GM18870 (cell line): ENCODE results near the gene CYB5A.

Source experiments
- ATAC-seq: cut with Tn5 transposase; IDR thresholded peaks from one replicate; pipeline ENCODE4 v1.9.1; 2021; ENCODE audit warnings: moderate library complexity; ENCODE audit not compliant: unreplicated experiment

CYB5A gene

DNA sequence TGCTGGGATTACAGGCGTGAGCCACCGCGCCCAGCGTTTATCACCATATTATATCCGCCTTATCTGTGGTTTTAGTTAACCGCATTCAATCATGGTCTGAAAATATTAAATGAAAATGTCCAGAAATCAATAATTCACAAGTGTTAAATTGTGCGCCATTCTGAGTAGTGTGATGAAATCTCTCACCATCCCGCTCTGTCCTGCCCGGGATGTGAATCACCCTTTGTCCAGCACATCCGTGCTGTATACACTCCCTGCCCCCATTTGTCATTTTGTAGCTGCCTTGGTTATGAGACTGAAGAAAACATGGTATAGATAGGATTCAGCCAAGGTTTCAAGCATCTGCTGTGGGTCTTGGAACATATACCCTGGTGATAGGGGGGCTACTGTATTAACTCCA lies 72.7 kb downstream of the CYB5A start:
- no peak for ATAC-seq

DNA sequence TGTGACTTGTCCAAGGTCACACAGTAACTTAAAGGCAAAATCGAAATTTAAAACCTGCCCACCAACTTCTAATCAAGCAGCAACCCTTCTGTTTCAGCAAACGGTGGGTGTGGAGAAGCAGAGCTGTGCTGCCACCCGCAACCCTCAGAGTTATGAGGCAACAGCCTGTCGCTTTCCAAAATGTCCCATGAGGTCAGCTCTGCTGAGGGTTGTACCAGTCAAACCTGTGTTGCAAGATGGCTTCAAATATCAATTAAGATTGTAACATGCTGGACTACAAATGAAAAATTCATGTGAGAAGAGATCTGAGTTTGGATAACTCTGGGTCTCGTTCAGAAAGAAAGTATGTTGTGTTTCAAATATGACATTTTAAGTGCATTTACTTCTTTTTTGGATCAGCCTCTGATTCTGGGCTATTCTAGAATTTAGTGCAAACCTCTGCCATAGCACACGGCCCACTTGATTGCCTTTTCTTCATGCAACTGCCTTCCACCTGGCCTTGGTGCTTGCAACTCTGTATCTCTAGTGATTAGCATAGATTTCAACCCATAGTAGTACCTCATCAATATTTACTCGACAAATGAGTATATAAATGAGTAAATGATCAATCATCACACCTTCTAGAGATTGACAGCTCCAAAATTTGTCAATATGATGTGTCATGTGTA lies 74.2 kb downstream of the CYB5A start:
- ATAC-seq = no peak

DNA sequence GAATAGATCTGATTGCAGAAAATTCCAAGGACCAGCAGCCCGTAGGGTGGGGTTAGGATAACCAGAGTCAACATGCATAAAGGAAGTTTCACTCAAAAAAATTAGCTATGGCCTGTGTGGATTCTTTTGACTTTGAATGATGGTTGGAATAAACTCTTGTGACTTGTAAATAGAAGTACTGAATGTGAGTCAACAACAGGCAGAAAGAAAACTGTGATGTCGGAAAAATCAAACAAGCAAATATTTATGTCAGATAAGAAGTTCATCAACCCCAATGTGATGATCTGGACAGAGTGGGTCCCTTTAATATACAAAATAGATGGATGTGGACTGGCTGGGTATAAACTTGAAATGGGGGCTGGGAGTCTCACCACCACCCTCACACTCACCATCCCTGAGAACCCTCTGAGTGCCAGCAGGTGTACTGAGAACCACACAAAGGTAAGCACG lies 75.1 kb downstream of the CYB5A start:
- no peak for ATAC-seq

DNA sequence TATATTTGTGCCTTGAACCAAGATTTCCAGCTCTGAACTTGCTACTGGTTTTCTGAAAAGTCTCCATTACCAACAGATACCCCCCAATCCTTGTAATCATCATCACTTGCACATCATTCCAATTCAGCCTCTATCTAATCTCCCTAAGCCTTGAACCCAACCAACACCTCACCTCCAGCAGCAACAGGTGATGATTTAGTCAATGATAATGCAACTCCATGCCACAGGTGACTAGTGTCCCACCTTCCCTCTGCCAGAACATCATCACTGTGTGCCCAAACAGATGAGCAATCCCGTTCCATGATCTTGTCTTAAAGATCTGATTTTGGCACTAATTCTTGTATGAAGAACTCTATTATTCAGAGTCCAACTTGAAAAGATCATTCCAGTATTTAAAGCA lies 75.9 kb downstream of the CYB5A start:
- ATAC-seq = no peak

DNA sequence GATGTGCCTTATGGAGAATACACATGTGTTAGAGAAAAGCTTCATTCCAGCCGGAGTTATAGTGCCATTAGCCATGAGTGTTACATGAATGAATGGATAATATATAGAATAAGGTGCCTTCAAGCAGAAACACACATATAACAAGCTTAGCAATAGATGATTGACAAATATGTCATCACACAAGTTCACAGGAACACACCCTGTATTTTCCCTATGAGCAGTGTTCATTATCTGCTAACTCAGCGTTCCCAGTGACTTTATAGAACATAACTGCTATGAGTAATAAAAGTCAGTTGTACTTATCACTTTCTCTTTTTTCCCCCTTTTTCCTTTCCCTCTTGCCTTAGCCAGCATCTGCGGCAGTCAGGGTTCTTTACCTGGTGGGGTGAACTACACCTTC lies 78.3 kb downstream of the CYB5A start:
- no peak for ATAC-seq

DNA sequence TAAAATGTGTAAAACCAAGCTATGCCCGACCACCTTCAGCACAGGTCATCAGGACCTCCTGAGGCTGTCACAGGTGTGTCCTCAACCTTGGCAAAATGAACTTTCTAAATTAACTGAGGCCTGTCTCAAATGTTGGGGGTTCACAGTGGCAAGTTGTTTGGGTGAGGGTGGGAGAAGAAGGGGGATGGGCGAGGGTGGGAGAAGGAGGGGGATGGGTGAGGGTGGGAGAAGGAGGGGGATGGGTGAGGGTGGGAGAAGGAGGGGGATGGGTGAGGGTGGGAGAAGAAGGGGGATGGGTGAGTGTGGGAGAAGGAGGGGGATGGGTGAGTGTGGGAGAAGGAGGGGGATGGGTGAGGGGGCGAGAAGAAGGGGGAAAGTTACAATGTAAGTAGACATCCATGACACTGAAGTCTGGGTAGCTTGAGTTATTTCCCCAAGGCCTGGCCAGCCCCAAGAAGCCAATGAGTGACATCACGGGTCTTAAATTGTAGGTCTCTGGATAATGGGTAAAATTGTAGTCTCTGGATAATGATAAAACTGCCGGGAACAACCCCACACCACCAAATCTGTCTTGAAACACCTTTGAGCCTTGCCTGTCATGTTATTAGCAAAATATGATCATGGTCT lies 87.1 kb downstream of the CYB5A start:
- no peak for ATAC-seq

DNA sequence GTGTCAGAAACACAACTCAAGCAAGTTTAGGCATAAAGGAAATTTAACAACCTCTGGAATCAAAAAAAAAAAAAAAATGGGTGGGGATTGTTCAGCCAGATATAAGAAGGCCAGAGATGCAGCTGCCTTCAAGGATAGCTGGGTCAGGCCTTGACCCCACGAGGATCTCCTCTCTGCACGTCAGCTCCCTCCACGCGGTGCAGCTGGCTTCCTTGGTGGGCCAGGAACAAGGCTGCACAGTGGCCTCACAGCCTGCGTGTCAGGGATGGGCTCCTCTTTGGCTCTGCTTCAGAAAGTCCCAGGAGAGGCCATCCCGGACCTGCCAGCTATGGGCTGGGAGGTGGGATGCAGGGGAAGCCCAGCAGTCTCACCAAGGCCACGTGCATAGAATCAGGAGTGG lies 88.0 kb downstream of the CYB5A start:
- ATAC-seq = no peak
